ENCODE measurements around the gene CAP2.
"Not testable (repeated sequence)": the region's sequence is repeated elsewhere in the genome, so short reads cannot be mapped to it uniquely, and the experiment has no call there.

The CAP2 gene

DNA sequence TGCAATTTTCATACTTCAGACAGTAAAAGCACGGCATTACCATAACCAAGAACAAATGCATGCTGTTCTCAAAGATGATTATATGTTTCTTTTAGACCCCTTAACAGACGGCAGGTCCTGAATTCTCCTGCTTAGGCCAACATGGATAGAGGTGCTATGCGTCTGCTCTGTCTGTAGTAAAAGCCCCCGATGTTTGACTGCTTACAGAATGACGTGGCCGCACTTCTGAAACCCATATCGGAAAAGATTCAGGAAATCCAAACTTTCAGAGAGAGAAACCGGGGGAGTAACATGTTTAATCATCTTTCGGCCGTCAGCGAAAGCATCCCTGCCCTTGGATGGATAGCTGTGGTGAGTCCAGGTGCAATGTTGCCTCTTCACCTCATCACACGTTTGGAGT lies 113.6 kb downstream of the CAP2 start:
- no peak for DNase-seq

DNA sequence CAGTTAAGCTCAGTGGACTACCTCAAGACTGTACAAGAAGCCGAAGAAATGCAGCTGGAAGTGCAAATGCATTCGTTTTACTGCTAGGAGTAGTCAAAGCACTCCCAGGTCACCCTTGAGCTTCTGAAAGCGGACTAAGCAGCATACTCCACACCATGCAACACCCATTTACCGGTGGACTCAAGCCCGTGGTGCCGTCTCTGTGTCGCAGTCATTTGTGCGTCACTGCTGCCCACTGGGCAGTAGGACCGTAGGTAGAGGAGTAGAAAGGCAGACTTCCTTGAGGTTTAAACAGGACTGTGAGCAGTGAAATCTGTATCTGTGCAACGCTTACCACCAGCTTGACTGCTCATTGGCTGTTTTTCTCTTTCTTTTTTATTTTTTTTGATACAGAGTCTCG lies 117.7 kb downstream of the CAP2 start:
- DNase-seq, result no peak

DNA sequence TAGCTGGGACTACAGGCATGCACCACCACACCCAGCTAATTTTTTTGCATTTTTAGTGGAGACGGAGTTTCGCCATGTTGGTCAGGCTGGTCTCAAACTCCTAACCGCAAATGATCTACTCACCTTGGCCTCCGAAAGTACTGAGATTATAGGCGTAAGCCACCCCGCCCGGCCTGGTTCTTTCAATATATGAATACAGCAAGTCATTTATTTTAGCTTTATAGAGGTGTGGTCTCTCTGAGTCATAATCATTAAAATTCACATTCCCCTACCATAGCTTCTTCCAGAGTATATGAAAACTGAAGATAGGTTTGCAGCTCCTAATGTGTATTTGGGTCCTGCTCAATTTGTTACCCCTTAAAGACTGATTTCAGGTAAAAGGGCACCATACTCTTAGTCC lies 118.2 kb downstream of the CAP2 start:
- no peak for DNase-seq

DNA sequence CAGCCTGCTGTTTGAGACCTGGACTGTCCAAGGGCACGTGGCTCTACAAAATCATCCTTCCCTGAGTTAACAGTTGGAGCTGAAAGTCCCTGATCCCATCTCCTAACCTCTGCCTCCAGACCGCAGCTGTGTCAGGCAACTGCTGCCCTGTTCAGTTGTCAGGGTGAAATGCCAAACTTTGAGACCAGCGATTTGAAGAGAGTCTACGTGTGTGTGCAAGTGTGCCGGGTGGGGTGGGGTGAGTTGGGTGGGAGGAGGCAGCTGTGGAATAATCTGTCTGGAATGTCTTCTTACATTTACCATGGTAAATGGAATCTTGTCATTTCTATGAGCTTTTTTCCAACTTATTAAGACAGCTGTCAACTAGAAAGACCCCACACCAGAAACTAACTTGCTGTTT lies 125.7 kb downstream of the CAP2 start:
- no peak for DNase-seq

DNA sequence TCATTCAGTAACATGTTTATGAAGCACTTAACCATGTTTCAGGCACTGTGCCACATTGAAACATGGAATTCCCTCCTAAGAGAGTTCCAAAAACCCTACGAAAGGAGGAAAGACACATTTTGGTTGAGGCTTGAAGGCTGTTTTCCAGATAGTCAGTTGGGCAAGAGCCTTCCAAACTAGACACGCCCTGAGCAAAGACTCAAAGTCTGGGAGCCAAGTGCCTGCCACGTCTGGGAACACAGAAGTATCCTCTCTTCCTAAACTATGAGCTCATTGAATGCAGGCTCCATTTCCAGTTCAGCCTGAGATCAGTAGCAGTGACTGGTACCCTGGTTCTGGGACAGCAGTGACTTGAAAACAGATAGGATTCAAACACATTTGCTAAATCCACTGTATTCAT lies 132.2 kb downstream of the CAP2 start:
- DNase-seq, result no peak

DNA sequence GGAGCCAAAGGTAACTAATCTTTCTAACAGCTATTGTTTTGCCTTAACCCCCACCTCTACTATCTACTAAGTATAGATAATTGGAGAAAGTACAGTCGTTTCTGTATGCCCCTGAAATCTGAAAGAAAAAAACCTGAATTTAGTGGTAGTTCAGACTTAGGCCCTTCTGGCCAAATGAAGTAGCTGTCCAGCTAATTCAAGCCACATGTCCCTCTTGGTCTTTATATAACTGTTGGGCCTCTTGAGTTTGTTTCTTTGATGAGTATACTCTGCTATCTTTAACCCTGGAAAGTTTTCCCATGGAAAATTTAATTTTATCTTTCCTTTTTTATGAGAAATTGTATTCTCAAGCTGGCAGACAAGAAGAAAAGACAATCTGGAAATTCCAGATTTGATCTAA lies 133.7 kb downstream of the CAP2 start:
- DNase-seq, result no peak

DNA sequence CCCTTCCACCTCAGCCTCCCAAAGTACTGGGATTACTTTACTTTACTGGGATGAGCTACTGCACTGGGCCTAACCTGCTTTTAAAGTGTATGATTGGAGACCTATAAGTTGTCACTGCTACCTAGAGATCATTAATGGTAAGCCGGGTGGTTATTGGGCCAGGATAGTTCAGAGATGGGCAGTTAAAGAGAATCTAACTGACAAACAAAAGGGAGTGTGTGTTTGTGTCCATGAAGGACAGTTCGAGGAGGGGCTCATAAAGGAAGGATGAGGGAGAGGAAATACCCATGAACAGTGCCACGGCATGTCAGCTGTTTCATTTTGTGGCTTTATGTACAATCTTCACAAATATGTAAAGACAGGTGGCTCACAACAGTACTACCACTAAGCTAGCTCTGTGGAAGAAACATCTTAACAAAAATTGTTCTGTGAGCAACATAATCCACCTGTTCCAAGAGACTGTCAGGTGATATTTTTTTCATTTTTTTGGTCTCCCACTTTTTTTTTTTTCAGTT lies 137.0 kb downstream of the CAP2 start:
- DNase-seq, result no peak

DNA sequence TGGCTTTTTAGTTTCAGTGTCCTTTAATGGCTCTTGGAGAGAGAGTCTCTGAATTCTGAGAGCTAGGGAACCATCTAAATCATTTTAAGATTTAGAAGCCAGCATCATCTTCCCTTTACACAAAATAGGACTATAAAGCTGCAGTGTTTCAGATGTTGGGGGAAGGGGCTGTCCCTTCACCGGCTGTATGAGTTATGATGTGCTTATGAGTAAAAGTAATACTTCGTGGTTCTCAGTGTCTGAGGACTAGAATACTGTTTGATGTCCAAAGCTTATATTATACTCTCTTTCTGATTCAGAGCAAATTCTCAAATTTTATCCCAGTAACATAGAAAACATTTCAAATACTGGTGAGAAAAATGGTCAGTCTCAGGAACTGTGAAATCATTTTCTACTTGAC lies 143.2 kb downstream of the CAP2 start:
- peak; percentile 47 for DNase-seq

DNA sequence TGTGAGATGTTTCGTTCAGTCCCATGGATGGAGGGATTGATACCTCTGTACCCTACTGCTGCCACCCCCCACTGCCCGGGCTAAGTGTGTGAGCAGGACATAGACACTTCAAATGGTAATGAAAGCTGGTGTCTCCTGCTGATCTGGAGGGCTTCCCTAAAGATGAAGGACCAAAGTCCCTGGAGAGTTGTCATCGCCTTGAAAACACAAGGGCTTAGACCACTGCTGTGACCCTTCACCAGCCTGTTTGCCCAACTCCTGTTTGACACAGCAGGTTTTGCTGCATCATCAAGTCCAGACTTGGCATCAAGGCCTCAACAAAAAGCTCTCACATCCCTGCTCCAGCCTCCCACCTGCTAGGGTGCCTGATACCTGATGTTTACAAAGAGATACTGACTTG lies 148.8 kb downstream of the CAP2 start:
- DNase-seq, result no peak

DNA sequence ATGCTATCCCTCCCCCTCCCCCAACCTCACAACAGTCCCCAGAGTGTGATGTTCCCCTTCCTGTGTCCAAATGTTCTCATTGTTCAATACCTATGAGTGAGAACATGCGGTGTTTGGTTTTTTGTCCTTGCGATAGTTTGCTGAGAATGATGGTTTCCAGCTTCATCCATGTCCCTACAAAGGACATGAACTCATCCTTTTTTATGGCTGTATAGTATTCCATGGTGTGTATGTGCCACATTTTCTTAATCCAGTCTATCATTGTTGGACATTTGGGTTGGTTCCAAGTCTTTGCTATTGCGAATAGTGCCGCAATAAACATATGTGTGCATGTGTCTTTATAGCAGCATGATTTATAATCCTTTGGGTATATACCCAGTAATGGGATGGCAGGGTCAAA lies 152.3 kb downstream of the CAP2 start:
- not testable (repeated sequence) for DNase-seq

DNA sequence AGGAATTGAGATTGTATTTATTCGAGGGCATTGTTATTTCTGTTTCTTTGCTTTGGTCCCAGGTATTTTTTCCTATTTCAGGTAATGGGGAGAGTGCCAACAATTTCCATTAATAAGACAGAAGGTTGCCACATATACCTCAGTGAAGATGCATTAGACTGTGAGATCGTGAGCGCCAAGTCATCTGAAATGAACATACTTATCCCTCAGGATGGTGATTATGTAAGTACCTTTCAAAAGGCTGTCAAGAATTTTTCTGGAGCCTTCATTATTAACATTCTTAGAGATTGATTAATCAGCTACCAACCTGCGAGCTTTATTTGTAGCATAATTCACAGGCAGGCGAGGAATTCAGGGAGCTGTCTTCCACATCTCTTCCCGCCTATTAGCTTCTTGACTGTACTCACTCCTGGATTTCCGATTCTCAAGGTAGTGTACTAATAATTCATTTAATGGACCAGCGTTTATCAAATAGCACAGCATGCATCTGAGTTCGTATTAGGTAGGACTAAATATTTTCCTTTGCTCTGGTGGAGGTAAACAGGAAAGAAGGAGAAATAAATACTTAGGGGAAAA lies 158.1 kb downstream of the CAP2 start:
- DNase-seq, result no peak

DNA sequence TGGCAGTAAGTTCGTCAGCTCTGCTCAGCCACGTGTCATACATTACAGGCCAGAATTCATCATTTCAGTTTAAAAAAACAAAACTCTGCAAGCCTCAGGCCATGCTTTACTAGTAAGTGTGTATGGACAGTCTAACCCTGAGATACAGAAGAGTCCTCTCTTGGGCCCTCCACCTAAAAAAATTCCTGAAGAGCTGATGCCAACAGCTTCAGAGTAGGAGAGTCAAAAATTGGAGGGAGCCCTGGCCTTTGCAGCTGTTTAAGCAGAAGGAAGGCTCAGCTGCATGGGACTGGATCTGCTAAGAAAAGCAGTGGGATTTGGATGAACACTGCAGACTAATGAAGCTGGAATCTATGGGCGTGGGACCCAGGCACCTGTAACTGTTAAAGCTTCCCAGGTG lies 159.5 kb downstream of the CAP2 start:
- no peak for DNase-seq

DNA sequence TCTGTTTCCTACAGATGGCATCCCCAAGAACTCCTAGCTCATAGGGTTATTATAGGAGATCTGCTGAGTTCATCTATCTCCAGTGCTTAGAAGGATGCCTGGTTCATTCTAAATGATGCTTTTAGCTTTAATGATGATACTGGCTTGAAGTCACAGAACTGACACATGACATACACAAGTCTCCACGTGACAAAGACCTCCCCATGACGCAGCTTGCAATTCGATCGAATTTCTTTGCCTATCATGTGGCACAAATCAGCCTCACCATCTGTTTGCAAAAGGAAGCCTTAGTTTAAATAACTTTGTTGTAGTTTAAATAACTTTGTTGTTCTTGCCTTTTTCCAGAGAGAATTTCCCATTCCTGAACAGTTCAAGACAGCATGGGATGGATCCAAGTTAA lies 162.6 kb downstream of the CAP2 start:
- no peak for DNase-seq

DNA sequence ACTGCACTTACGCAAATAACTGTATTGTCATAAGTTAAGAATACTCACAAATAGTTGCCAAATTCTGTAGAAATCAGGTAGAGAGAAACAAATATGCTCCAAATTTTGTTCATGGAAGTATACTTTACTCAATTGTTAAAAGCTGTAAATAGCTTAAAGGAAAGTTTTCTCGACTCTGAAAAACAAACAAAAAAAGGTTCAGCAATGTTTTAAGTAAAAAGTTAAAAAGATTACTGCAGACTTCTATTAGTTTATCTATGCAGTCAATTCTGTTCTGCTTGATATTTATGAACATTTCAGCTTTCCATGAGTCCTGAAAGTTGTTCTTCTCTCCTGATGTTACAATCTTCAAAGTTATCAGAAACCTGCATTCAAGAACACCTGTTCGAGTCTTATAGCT lies 169.2 kb downstream of the CAP2 start:
- DNase-seq, result no peak

DNA sequence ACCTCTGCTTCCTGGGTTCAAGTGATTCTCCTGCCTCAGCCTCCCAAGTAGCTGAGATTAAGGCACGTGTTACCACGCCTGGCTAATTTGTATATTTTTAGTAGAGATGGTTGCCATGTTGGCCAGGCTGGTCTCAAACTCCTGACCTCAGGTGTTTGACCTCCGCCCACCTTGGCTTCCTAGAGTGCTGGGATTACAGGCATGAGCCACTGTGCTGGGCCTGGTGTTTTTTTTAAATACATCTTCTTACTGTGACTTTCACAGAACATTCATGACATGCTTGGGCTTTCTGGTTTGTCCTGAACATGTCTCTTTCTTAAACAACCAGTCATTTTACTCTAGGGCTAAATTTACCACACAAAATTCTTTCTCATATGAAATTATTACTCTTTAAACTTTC lies 172.0 kb downstream of the CAP2 start:
- DNase-seq, result no peak

DNA sequence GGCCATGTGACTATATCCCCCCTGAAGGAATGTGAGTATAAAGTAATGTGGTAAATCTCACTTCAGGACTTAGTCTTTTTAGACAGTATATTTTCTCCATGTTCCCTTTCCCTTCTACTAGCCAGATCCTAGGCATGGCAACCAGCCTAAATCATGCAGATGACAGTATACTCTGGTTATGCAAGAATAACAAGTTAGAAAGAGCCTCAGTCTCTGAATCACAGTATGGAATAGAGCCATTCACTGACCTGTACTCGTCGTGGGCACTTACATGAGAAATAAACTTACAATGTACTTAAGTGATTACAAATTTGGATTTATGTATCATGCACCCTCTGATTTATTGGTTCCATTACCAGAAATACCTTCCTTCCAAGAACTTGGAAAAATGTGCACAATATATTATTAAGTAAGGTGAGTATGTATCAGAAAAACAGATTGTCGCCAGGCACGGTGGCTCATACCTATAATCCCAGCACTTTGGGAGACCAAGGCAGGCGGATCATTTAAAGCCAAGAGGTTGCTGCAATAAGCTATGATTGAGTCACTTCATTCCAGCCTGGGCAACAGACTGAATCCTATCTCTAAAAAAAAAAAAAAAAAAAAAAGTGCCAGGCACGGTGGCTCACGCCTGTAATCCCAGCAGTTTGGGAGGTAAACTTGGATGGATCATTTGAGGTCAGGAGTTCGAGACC lies 181.6 kb downstream of the CAP2 start:
- DNase-seq, result no peak

DNA sequence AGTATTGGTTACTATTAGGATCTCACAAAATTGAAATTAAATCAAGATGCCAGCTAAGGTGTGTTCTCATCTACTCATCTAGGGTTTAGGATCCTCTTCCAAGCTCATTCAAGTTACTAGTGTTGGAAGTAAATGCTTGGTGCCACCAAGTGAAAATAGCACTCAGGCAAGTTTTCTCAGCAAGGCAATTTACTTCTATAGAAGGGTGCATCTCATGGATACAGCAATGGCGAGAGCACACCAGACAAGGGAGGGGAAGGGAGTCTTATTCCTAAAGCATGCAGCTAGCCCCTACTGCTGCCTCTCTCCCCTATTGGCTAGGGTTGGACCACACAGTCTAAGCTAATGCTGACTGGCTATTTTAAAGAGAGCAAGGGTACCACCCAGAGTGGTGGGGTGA lies 183.7 kb downstream of the CAP2 start:
- no peak for DNase-seq

DNA sequence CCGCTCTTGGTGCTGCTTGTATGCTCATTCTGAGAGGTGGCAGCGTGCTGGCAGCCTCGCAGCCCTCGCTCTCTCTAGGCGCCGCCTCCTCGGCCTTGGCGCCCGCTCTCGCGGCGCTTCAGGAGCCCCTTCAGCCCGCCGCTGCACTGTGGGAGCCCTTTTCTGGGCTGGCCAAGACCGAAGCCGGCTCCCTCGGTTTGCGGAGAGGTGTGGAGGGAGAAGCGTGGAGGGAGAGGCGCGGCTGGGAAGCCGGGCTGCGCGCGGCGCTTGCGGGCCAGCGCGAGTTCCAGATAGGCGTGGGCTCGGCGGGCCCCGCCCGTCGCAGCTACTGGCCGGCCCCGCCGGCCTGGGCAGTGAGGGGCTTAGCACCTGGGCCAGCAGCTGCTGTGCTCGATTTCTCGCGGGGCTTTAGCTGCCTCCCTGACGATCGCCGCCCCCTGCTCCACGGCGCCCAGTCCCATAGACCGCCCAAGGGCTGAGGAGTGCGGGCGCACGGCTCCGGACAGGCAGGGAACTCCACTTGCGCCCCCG lies 187.2 kb downstream of the CAP2 start:
- DNase-seq, result peak; percentile 61

DNA sequence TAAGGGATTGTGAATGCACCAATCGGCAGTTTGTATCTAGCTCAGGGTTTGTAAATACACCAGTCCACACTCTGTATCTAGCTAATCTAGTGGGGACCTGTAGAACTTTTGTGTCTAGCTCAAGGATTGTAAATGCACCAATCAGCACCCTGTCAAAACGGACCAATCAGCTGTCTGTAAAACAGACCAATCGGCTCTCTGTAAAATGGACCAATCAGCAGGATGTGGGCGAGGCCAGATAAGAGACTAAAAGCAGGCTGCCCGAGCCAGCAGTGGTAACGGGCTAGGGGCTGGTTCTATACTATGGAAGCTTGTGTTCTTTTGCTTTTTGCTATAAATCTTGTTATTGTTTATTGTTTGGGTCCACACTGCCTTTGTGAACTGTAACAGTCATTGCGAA lies 187.9 kb downstream of the CAP2 start:
- DNase-seq, result peak; percentile 24

DNA sequence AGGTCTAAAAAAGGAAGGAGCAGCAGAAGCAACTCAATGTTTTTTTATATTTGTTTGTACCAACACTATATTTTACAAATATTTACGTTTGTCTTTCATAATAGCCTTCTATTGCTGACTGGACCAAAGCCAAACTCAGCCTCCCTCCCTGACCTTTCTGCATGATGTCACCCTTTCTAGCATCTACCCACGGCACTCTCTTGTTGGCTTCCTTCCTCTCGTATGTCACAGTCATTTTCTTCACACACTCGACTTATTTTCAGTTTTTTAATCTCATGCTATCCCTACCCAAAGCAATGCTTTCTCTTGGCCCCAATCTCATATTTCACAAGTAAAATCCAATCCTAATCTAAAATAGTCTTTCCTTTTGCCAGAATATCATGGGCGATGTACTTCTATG lies 190.4 kb downstream of the CAP2 start:
- DNase-seq, result no peak

DNA sequence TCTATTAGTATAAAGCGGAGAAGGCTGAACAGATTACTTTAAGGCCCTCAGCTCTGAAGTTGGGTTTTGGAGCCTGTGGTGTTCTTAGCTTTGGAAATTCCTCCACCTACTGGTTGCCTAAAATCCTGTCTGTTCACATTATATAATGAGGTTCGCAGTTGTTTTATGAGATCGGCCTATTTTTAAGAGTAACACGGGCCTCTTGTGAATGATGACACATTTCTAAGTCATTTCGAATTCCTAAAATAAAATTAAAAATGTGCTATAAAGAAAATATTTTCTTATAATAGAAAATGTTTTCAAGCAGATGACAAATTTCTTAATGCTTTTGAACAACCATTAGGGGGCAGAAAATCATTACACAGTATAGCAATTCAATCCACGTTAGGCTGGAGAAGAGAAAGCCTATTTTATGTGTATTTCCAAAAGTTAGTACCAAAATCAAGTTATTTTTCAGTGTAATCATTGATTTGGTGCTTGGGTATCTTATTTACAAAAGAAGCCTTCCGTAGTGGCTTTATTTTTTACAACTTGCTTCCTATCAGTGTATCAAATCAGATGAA lies 190.9 kb downstream of the CAP2 start:
- DNase-seq, result no peak

DNA sequence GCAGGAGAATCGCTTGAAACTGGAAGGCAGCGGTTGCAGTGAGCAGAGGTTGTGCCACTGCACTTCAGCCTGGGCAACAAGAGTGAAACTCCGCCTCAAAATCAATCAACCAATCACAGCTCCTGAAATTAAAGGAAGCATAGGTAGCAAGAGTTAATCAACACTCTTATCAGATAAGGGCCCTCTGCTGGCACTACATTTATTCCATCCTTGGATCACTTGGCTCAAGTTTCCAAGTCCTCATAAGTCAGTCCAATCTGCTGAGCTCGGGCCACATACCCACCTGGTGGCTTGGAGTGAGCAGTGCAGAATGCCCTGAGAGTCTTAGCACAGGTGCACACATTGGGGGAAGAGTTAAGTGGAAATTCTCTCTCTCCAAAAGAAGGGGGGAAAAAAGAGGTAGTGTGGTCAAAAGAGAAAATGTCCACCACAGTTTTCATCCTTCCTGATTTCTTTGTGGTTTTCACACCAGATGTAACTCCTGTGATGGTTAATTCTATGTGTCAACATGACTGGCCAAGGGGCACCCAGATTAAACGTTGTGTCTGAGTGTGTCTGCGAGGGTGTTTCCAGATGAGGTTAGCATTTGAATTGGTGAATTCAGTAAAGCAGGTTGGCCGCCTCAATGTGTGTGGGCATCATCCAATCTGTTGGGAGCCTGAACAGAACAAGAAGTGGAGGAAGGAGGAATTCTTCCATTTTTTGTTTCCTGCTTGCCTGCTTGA lies 192.5 kb downstream of the CAP2 start:
- peak; percentile 18 for DNase-seq

DNA sequence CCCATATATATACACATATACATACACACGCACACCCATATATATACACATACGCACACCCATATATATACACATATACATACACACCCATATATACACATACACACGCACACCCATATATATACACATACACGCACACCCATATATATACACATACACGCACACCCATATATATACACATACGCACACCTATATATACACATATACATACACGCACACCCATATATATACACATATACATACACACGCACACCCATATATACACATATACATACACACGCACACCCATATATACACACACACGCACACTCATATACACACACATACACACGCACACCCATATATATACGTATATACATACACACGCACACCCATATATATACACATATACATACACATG lies 193.2 kb downstream of the CAP2 start:
- DNase-seq, result not testable (repeated sequence)

DNA sequence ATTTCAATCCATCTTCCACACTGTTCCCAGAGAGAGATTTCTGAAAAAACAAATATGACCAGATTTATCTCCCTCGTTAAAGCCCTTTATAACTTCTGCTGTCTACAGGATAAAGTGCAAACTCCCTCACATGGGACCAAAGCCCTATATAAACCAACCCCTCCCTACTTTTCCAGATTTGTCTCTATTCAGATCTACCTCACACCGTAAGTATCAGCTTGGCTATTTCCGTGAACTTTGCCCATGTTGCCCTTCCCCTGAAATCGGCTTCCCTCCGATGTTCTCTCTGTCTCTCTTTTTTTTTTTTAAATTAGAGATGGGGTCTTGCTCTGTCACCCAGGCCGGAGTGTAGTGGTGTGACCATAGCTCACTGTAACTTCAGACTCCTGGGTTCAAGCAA lies 194.6 kb downstream of the CAP2 start:
- no peak for DNase-seq

Measured in activated CD4-positive, alpha-beta T cell treated with anti-CD3 and anti-CD28 coated beads for 48 hours (primary cell).